ENCODE measurements around the gene HCN4.

The HCN4 gene

GRCh38 chr15:73344056-73344455 is 24.7 kb downstream of the HCN4 start:
- DNase-seq: no peak

GRCh38 chr15:73341886-73342600 is 26.7 kb downstream of the HCN4 start:
- DNase-seq: no peak

DNA sequence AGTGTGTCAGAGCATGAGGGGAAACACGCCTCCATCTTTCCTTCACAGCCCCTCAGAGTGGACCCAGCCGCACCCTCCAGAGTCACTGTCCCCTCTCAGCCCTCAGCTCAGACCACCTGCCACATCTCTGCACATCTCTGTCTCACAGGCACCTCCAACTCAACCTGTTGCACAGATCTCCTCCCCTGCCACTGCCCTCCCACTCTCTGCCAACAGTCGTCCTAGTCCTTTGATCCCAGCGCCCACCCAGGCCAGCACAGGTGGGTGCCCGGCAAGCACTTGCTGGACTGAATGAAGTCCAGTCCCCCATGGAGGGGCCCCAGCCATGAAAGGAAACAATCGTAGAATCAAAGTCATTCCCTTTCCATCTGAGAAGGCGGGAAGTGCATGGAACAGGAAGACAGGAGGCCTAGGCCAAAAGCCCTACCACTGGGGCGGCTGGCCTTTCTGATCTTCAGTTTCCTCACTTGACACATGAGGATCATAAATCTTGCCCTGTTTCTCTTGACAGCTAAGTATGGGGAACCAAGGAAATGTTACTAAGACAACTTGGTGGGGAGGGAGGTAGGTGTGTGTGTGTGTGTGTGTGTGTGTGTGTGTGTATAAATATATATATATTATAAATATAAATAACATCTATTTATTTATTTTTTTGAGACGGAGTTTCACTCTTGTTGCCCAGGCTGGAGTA is 28.1 kb downstream of the HCN4 start:
- DNase-seq: no peak

GRCh38 chr15:73338606-73339374 is 30.0 kb downstream of the HCN4 start:
- no peak for DNase-seq

DNA sequence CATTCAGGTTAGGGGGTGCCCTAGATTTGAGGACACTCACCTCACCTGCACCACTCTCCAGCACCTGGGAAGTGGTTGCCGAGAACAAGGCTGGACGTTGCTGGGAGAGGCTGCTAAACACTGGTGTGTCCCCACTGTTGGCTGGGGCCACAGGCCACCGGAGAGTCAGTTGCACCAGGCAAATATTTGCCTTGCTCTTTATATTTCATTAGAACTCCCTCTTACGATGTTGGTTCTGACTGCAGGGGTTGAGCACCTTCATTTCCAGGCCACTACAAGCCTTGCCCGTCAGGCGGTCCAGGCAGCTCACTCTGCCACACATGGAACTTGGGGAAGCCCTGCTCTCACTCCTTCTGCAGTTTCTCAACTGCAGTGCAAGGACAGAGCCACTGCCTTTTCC is 30.7 kb downstream of the HCN4 start:
- no peak for DNase-seq

DNA sequence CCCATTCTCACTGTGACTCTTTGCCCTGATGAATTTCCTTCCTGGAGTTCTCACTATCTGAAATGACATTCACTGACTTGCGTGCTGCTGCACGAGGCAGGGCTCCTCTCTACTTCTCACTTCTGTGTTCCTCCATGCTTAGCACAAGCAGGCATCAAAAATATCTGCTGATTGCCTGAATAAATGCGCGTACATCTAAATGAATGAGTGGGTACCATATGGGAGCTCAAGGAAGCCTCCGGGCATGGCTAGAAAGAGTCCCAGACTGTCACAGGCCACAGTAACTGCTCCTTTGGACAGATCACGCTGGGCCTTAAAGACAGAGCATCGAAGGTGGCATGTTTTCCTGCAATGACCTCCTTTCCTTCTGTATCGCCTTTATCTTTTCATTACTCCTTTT is 31.6 kb downstream of the HCN4 start:
- no peak for DNase-seq

- DNase-seq: no peak
Measured at GRCh38 chr15:73336756-73337155, 32.0 kb downstream of the HCN4 start.

DNA sequence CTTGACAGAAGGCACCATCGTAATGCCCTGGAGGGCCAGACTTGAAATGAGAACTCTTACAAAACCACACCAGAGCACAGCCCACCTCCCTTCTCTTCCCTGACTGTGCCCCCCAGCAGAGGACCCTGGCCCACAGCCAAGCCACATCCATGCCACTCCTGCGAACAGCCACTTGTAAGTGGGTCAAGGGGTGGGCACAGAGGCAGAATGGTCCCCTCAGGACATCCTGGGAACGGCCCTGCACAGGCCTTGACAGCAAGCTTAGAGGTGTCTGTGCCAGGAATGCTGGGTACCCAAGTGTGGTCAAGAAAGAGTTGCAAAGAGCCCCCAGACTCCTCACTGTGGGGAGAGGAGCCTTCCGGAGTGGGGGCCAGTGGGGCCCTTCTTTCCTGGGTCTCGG is 33.3 kb downstream of the HCN4 start:
- no peak for DNase-seq

- DNase-seq: no peak
Measured at GRCh38 chr15:73335026-73335425, 33.7 kb downstream of the HCN4 start.

DNA sequence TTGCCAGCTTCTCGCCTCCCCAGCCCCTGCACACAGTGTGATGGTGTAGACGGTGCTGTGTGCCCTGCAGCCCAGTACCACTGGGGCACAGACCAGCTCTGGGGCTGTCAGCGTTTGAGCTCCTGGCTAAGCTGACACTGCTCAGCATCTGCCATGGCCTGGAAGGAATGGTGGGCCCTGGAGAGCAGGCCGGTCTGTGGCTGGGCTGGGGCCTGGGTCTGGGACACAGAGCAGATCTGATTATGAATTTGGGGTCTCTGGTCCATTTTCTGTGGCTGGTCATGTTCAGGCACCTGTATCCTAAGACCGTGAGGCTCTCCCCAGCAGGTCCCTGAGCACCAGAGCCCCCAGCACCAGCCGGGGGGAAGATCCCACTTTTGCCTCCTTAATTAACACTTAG is 34.7 kb downstream of the HCN4 start:
- no peak for DNase-seq

DNA sequence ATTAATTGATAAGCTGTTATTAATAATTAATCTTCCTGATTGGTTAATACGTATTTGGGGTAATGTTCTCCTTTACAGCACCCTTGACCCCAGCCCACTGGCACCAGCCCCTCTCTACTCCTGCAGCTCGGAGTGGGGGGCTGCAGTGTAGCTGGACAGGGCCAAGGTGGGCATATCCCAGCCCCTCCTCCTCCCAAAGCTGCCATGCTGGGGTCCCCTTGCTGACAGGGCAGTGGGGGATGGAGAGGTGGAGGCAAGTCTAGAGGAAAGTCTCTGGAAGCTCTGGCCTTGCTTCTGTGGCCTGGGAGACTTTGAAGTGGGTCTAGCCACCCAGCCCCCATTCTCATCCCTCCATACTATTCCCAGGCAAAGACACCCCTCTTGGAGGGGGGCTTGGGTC is 35.8 kb downstream of the HCN4 start:
- DNase-seq: no peak

GRCh38 chr15:73331991-73332925 is 36.5 kb downstream of the HCN4 start:
- DNase-seq: no peak

GRCh38 chr15:73331501-73331900 is 37.3 kb downstream of the HCN4 start:
- DNase-seq: no peak

GRCh38 chr15:73330206-73331051 is 38.3 kb downstream of the HCN4 start:
- no peak for DNase-seq

- no peak for DNase-seq
Measured at GRCh38 chr15:73329501-73330200, 39.1 kb downstream of the HCN4 start.

GRCh38 chr15:73328981-73329380 is 39.8 kb downstream of the HCN4 start:
- no peak for DNase-seq

- DNase-seq: no peak
Measured at GRCh38 chr15:73328149-73328820, 40.5 kb downstream of the HCN4 start.

DNA sequence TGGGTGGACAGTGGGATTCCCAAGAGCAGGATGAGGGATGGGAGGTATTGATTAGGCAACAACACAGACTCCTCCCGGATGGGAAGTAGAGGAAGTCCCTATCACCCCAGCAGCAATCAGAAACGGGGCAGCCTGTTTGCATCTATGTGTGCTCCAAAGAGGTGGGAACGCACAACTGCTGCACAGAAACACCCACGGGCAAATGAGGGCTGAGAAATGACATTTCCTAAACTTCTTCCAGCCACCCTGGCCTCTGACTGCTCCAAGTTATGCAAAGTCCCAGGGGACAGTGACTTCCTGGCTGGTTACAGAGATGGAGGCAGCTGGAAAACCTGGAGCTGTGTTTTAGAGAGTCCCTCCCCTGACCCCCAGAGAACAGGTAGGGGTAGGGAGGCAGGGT is 42.6 kb downstream of the HCN4 start:
- DNase-seq: no peak

DNA sequence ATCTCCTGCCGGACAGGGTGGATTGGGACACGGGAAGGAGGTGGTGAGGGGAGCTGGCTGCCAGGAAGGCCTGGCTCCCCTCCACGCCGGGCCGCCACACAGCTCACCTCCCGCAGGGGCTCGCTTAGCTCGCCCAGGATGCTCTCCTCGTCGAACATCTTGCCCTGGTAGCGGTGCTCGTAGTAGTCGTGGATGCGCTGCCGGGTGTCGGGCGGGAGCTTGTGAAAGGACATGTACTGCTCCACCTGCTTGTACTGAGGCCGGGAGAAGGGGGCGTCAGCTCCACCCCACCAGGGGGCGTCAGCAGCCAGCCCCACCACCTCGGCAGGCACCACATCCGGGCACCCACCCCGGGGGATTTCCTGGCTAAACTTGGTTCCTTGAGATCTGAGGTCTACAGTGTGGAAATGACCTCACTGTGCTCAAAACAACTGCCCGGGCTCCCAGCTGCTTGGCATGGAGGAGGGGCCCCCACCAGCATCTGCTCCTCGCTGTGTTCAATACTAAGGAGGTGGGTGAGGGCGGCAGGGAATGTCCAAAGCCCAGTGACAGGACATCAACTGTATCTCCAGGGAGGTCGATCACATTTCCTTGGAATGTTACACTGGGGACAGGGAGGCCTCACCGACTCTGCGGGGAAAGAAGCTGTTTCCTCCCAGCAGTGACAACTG is 43.4 kb downstream of the HCN4 start:
- DNase-seq: no peak
